HG03175 (cell line): ENCODE measurements around the gene ZNF423.

Source experiments
- ATAC-seq: cut with Tn5 transposase; IDR thresholded peaks from one replicate; pipeline ENCODE4 v1.9.1; 2021; ENCODE audit warnings: mild to moderate bottlenecking, moderate library complexity; ENCODE audit not compliant: unreplicated experiment

Gene ZNF423

GRCh38 chr16:49827805-49828438, 28.0 kb downstream of the ZNF423 start:
- ATAC-seq, result no peak

- ATAC-seq, result no peak
These were observed 29.4 kb downstream of the ZNF423 start for GRCh38 chr16:49826515-49826914.

- no peak for ATAC-seq
These were observed 30.9 kb downstream of the ZNF423 start for GRCh38 chr16:49825041-49825440.

- ATAC-seq, result no peak
These were observed 31.3 kb downstream of the ZNF423 start for GRCh38 chr16:49824593-49824992.

- no peak for ATAC-seq
These were observed 33.1 kb downstream of the ZNF423 start for GRCh38 chr16:49822649-49823370.

- no peak for ATAC-seq
These were observed 34.2 kb downstream of the ZNF423 start for GRCh38 chr16:49821614-49822282.

GRCh38 chr16:49821156-49821555, 34.8 kb downstream of the ZNF423 start:
- ATAC-seq, result no peak

- ATAC-seq, result no peak
These were observed 38.0 kb downstream of the ZNF423 start for GRCh38 chr16:49817754-49818507.

- ATAC-seq, result no peak
These were observed 39.0 kb downstream of the ZNF423 start for GRCh38 chr16:49816875-49817274.

GRCh38 chr16:49811644-49812334, 44.1 kb downstream of the ZNF423 start:
- no peak for ATAC-seq

GRCh38 chr16:49810831-49811230, 45.1 kb downstream of the ZNF423 start:
- no peak for ATAC-seq

GRCh38 chr16:49809561-49809960, 46.4 kb downstream of the ZNF423 start:
- ATAC-seq, result no peak

- no peak for ATAC-seq
These were observed 46.9 kb downstream of the ZNF423 start for GRCh38 chr16:49809062-49809461.

- ATAC-seq, result no peak
These were observed 49.5 kb downstream of the ZNF423 start for GRCh38 chr16:49806446-49806845.

GRCh38 chr16:49801290-49801689, 54.6 kb downstream of the ZNF423 start:
- no peak for ATAC-seq

- peak; percentile 46 for ATAC-seq
These were observed 55.0 kb downstream of the ZNF423 start for GRCh38 chr16:49800876-49801275.

- ATAC-seq, result no peak
These were observed 55.5 kb downstream of the ZNF423 start for GRCh38 chr16:49800441-49800840.

GRCh38 chr16:49799172-49799571, 56.7 kb downstream of the ZNF423 start:
- no peak for ATAC-seq

- ATAC-seq, result no peak
These were observed 60.4 kb downstream of the ZNF423 start for GRCh38 chr16:49795513-49795912.

GRCh38 chr16:49793244-49793643, 62.7 kb downstream of the ZNF423 start:
- no peak for ATAC-seq

- ATAC-seq, result no peak
These were observed 66.3 kb downstream of the ZNF423 start for GRCh38 chr16:49789616-49790015.
